HG03159 (cell line): ENCODE measurements around the gene FRMD4A.

Source experiments
- ATAC-seq: cut with Tn5 transposase; IDR thresholded peaks from one replicate; pipeline ENCODE4 v1.9.1; 2021; ENCODE audit warnings: mild to moderate bottlenecking, moderate library complexity; ENCODE audit not compliant: unreplicated experiment

Gene FRMD4A

DNA sequence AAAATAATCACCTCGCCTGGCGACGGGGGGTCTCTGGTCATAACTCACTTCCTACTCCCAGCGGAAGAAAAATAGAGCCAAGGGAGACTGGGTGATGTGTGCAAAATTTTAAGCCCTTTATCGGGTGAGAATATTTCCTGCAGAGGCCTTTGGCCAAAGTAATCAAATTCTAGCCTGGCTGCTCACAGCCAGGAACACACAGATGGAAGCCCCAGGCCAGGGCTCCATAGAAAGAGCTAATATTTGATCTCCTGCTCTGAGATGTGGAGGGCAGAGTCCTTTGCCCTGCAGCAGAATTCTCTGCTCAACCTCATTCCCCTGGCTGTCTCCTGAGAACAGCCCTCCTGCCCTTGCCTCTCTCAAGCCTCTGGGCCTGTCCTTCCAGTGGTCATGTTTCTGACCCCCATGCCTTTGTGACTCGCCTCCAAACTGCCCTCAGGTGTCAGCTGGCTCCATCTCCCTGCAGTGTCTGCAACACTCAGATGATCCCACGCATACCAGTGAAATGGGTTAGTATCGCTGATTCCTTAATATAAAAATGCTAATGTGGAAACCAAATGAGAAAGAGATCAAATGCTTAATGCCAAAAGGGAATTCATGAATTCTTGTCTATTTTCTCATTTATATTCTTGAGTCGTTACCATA lies 34.5 kb downstream of the FRMD4A start:
- ATAC-seq: no peak

- ATAC-seq: no peak
These were observed 36.2 kb downstream of the FRMD4A start for GRCh38 chr10:14294347-14295059.

- no peak for ATAC-seq
These were observed 37.2 kb downstream of the FRMD4A start for GRCh38 chr10:14293526-14293925.

DNA sequence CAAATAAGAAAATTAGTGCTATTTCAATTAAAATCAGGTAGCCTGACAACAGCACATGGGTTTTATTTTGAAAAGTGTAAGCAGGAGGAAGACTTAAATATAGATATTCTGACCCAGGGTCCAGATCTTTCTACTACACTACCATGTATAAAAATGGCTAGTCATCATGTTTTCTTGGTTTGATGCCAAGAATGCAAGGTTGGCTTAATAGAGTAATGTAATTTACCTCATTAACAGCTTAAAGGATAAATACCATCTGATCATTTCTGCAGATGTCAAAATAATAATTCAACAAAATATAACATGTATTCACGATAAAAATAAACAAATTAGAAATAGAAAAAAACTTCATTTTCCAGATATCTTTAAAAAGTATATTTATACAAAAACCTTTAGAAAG lies 39.4 kb downstream of the FRMD4A start:
- ATAC-seq: no peak

- ATAC-seq: no peak
These were observed 44.7 kb downstream of the FRMD4A start for GRCh38 chr10:14285941-14286560.

DNA sequence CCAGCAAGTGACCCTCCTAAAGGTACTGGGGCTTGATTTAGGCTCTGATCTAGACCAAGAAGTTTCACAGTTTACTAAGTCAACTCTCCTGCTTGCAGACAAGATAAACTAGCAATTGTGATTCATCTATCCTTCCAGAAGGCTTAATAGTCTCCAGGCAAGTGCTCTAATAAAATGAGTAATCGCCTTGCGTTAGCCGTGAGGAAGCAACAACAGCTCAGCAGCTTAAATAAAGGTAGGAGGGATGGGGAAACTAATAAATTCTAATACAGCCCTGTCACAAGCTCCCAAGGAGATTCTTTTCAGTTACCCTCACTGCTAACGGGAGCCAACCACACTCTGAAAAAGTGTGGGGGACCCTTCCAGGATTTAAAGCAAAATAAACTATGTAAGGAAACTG lies 48.4 kb downstream of the FRMD4A start:
- no peak for ATAC-seq

DNA sequence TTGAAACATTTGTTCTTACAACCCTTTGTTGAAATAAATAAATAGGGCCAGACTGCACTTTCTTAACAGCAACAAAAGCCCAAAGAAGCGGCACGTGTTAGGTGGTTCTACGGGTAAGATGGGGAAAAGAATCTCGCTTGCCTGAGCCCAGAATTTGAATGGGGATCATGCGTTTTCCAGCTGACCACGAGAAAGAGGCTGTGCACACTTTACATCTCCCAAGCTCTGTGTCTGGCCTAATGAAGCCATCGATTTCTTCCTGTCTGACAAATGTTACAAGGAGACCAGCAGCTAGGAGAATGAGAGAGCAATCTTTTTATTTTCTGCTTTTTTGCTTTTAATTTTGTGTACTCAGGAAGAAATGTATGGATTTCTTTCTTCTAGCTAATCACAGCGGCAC lies 52.2 kb downstream of the FRMD4A start:
- ATAC-seq: no peak

DNA sequence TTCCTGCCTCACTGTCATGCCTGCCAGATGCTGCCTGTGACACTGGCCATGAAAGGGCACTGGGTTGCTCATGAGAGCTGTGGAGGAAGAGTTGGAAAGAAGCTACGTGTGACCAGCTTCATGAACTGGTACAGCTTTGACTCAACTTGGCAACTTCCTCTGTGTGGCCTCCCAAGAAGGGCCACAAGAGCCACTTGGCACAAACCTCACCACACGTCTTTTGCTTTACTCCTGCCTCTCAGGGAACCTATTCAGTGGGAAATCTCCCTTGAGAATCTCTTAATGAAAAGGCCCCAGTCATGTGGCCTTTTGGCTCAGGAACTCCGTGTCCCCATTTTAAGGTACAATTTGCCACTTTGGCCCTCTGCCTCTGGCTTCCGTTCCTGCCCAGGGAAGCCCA lies 54.5 kb downstream of the FRMD4A start:
- no peak for ATAC-seq

- ATAC-seq: no peak
These were observed 59.1 kb downstream of the FRMD4A start for GRCh38 chr10:14271621-14272020.

- ATAC-seq: no peak
These were observed 60.4 kb downstream of the FRMD4A start for GRCh38 chr10:14270370-14270769.

- no peak for ATAC-seq
These were observed 65.0 kb downstream of the FRMD4A start for GRCh38 chr10:14265709-14266108.

DNA sequence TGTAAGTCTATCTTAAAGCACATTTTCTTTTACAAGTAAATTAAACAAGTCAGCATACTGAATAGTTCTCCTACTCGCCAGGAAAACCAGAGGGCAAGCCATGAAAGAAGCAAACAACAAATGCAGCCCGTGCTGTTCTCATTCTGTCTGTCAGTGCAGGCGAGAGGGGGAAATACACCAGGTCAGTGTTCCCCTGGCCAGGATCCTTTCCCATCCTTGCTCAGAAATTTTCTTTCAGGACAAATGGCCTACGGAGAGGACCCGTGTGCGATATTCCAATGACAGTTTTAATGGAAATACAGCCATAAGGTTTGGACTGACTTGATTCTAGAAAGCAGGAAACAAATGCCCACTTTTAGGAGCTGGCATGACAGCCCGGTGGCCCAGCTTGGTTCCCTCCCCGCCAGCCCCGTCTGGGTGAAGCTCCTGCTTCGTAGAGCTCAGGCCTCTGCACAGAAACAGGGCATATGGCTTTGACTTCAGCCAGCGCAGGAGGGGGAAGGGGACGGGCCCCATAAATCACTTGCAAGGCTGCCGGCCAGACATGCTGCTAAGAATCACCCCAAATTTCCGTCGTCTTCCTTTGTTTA lies 67.8 kb downstream of the FRMD4A start:
- ATAC-seq: no peak

DNA sequence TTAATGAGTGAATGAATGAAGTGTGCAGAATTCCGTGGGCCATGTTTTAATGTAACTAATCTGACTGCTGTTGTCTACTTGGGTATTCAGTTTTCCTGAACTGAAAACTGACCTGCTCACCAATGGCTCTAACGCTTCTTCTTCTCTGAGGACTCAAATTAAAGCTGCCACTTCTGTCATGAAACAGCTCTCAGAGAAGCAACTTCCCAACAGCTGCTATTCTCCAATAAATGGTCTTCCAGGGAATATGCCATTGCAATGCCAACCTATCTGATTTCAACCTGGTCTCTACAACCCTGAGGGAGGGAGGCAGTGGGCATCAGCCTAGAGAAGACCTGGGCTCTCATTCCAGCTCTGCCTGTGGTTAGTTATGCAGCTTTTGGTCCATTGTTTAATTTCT lies 69.4 kb downstream of the FRMD4A start:
- ATAC-seq: no peak

- ATAC-seq: no peak
These were observed 70.8 kb downstream of the FRMD4A start for GRCh38 chr10:14259696-14260566.

DNA sequence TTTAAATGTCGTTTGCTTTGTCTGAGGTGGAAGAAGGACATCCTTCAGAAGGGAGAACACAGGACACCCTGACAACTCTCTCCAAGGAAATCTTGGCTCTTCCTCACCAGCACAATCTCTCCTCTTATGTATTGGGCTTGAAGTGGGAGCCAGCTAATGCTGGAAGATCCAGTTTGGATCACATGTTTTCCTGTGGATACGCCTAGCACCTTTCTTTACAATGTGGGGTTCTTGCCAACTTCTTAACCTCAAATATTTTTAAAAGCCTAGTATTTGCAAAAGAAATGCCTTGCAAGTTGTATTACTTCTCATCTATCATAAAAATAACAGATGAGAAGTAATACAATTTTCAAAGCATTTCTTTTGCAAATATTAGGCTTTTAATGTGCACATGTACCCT lies 76.4 kb downstream of the FRMD4A start:
- ATAC-seq: no peak

DNA sequence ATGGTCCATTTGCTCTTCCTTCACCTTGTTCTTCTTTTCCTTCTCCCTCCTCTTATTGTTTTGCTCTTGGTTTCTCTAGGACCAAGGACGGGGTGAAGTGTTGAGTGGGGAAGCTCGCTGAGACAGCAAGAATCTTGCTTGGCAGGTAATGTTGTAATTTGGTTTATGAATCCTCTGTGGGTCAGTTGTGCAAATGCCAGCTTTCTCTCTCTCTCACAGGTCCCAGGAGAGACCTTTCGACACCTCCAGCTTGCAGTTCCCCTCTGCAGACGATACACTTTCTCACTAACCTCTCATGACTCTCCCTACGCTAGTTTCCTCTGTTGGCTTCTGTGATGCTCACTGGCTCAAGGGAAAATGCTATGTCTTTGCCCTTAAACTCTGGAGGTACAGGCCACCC lies 77.0 kb downstream of the FRMD4A start:
- no peak for ATAC-seq

- ATAC-seq: no peak
These were observed 77.6 kb downstream of the FRMD4A start for GRCh38 chr10:14253079-14253478.

DNA sequence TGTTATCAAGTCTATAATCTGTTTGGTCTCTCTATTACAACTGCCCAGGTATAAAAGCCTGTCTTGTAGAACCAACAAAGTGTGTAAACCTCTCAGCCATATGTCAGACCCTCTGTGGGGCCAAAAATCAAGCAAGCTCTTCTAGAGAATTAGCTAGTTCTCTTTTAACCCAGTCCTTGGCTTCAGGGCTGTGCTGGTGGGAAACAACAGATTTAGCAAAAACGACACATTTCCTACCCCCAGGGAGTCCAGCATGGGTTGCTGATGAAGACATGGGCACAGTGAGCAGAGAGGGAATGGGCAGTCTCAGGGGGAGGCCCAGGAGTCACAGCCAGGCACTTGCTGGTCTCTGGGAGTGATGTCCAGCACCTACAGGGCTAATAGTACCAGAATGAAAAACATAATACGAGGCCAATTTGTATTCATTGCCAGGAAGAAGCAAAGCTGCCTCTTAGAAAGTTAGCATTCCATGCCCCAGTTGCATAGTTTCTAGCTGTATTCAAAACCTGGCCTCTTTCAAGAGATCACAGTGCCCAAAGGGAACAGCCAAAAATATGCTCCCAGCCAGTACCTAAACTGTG lies 80.1 kb downstream of the FRMD4A start:
- no peak for ATAC-seq

DNA sequence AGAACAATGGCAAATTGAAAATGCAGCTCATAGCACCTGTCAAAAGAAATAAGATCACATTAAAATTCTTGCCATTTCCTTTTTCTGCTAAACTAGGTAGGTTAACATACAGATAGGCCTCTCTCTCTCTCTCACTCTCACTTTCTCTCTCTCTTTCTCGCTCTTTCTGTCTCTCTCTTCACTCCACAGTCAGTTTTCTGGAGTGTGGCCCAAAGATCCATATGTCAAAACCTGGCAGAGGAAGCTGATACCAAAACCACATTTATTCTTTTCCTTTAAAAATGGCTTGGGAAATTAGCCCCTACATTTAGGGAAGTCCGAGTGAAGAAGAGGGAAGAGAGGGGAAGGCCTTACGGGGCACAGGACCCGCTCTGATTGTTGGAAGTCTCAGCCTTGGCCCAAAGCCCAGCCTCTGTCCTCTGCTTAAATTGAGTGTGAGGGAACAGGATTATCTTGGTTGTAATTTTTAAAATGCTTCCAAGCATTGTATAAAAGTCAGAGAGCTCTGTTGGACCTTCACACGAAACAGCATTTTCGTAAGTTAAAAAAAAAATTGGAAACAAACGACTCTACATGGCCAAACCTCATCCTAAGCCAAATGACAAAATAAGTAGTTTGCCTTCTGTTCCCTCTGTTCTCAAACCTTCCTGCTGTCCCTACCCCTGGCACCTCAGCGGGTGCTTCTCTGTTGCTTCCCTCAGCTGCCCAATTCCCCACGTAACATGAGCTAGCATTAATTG lies 83.2 kb downstream of the FRMD4A start:
- no peak for ATAC-seq

DNA sequence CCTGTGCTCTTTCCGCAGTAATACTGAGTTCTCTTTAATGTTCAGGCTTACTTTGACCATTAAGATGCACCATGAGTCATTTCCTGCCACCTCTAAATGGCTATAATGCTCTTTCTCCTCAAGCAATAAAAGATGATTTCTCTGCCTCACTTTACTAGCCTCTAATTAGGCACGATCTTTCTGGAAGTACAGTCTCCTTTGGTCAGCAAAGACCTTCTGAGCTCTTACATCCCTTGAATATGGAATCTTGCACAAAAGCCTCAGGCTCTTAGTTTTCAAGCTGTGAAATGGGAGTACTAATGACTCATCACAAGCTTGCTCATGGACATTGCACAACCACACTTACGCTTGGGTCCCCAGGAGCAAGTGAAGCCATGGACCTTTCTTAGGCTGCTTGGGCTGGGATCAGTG lies 85.9 kb downstream of the FRMD4A start:
- no peak for ATAC-seq
